Measurements from ENCODE around the gene HS1BP3. TPM values are rescaled to one million over a fixed set of nuclear protein-coding genes. Genes with fewer than 3 reads are reported as not detected.

The HS1BP3 gene
- total RNA-seq, 1 experiment from 2014 or later = 17.1 TPM

DNA sequence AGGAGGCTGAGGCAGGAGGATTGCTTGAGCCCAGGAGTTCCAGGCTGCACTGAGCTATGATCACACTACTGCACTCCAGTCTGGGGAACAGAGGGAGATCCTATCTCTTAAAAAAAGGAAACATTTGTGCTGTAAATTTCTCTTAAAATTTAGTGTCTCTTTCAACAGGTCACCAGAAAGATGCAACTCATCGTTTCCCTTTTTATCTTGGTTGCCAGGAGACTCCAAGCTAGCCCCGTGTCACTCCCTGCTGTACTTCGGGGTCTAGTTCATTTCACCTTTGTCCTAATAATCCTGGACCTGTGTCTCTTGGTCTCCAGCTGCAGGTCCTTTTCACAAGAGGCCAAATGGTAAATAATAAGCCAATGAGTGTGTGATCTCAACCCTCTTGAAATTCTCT lies 7.1 kb downstream of the HS1BP3 start:
- RAD21 ChIA-PET (ENCODE audit: low non-redundant PET in 1 of 2, low total read pairs in 2 of 2, uncharacterized antibody in 2 of 2, unreplicated experiment in 2 of 2) = interaction anchor here in 1 of 2 experiments (1.6 kb wide), 1 partner anchor 232 kb away, joined by 7 read pairs; no protein-coding TSS in a partner anchor
- Histone ChIP-seq H3K4me2 (ENCODE audit: low read length) (no peak overlapping the region), H3K4me1 (ENCODE audit: control insufficient read depth in 1 of 2, insufficient read depth in 2 of 2, low read length in 2 of 2) (no peaks in the 10 kb centered on the region; a peak in 1 of 4 replicates), H3K27ac (ENCODE audit: low read depth, low read length) (no peak overlapping the region), H3K27me3 (ENCODE audit: insufficient read depth, low read length) (no peaks in the 10 kb centered on the region), H3K4me3 (replicated peaks in 1 of 2; ENCODE audit: low read depth in 1 of 2, low read length in 2 of 2) (no peak overlapping the region), H3K9ac (ENCODE audit: low read length) (no peak overlapping the region), H3K9me2 (ENCODE audit: insufficient read depth) (no peaks in the 10 kb centered on the region), H3K9me3 (ENCODE audit: control insufficient read depth in 1 of 2, insufficient read depth in 1 of 2, low read depth in 1 of 2, low read length in 2 of 2) (no peaks in the 10 kb centered on the region), H3K36me3 (ENCODE audit: control insufficient read depth in 1 of 2, insufficient read depth in 2 of 2, low read length in 2 of 2) (peaks cover 0 to 3% of the 10 kb centered on the region in 2 experiments; a peak in 1 of 4 replicates), H2AFZ (ENCODE audit: low read depth, low read length, poor library complexity, severe bottlenecking) (no peak overlapping the region), H4K20me1 (ENCODE audit: insufficient read depth) (no peaks in the 10 kb centered on the region), H3K79me2 (ENCODE audit: insufficient read depth, low read length) (no peaks in the 10 kb centered on the region)
- CTCF ChIA-PET = interaction anchor here (0.7 to 3.3 kb wide), 8 partner anchors 192 to 318 kb away, joined by 3 to 25 read pairs (median 10); partner anchors contain the start of gene RHOB
- ATAC-seq (no peak), DNase-seq (ENCODE audit: low read depth, low spot score) (no peak)
- TF ChIP-seq CEBPB (IDR thresholded peaks at IDR 0.05; ENCODE audit: low read depth) (no peak), FOSL1 (IDR thresholded peaks at IDR 0.05; ENCODE audit: low read depth) (no peak), SIN3A (IDR thresholded peaks at IDR 0.05; ENCODE audit: low read depth) (no peak), CBX3 (IDR thresholded peaks at IDR 0.05; ENCODE audit: low read depth) (no peak), ZNF274 (IDR thresholded peaks at IDR 0.05; ENCODE audit: low read depth, low read length) (no peak), EZH2phosphoT487 (IDR thresholded peaks at IDR 0.05; ENCODE audit: borderline replicate concordance) (no peak), SRF (IDR thresholded peaks at IDR 0.05; ENCODE audit: low read depth) (no peak), POLR2AphosphoS5 (IDR thresholded peaks at IDR 0.05; ENCODE audit: low read depth, low read length) (no peak)
- TF ChIP-seq, protein P1, sequence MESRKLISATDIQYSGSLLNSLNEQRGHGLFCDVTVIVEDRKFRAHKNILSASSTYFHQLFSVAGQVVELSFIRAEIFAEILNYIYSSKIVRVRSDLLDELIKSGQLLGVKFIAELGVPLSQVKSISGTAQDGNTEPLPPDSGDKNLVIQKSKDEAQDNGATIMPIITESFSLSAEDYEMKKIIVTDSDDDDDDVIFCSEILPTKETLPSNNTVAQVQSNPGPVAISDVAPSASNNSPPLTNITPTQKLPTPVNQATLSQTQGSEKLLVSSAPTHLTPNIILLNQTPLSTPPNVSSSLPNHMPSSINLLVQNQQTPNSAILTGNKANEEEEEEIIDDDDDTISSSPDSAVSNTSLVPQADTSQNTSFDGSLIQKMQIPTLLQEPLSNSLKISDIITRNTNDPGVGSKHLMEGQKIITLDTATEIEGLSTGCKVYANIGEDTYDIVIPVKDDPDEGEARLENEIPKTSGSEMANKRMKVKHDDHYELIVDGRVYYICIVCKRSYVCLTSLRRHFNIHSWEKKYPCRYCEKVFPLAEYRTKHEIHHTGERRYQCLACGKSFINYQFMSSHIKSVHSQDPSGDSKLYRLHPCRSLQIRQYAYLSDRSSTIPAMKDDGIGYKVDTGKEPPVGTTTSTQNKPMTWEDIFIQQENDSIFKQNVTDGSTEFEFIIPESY (IDR thresholded peaks at IDR 0.05; ENCODE audit: extremely low read depth, insufficient replicate concordance, low read length) = no peak
- BruUV-seq (replicated peaks) = no TSS peak
- intact Hi-C loops (cut with micrococcal nuclease) = loop anchor here (5.0 kb wide), 1 partner anchor 687 kb away; no protein-coding TSS in a partner anchor
- POLR2A ChIA-PET = interaction anchor here (2.9 kb wide), 1 partner anchor 197 kb away, joined by 19 read pairs; the partner anchor contains the start of gene RHOB

All from HCT116 (cell line).